Thyroid gland (tissue), 4 donors: Measurements from ENCODE around the gene DGKA. TPM values are rescaled to one million over a fixed set of nuclear protein-coding genes. Genes with fewer than 3 reads are reported as not detected.
"Not testable (repeated sequence)": the region's sequence is repeated elsewhere in the genome, so short reads cannot be mapped to it uniquely, and the experiment has no call there.

Source experiments
- DNase-seq, 2 donors: peaks; one replicate each; pipeline ENCODE4 v3.0.0-alpha.2; 2019
- H3K27ac ChIP-seq, 3 donors: fragments of 200-600 bp; sonication (generic); 1 replicate in 2 of 3; 2 replicates in 1 of 3; pipeline ENCODE4 v1.5.1; 2016 to 2019; ENCODE audit warnings: mild to moderate bottlenecking in 1 of 3, moderate library complexity in 1 of 3
- H3K27me3 ChIP-seq: fragments of 200-600 bp; sonication (generic); one replicate; pipeline ENCODE4 v1.5.1; 2019
- H3K36me3 ChIP-seq, 2 donors: fragments of 200-600 bp; sonication (generic); one replicate each; pipeline ENCODE4 v1.5.1; 2016 to 2019
- H3K4me1 ChIP-seq, 2 donors: fragments of 200-600 bp; sonication (generic); one replicate each; pipeline ENCODE4 v1.5.1; 2017 to 2019
- H3K4me3 ChIP-seq, 3 donors: fragments of 200-600 bp; sonication (generic); replicated peaks in 1 of 3; 1 replicate in 2 of 3; 2 replicates in 1 of 3; pipeline ENCODE4 v1.5.1; 2016; ENCODE audit warnings: mild to moderate bottlenecking in 1 of 3
- H3K9me3 ChIP-seq: fragments of 200-600 bp; sonication (generic); one replicate; pipeline ENCODE4 v1.5.1; 2017
- POLR2A ChIP-seq, 2 donors: fragments of 450-650 bp; IDR thresholded peaks; one replicate each; pipeline ENCODE4 v1.6.1; 2017; ENCODE audit warnings: antibody characterized with exemption in 2 of 2, mild to moderate bottlenecking in 2 of 2, moderate library complexity in 1 of 2
- WGBS, 2 donors: methylation state at CpG; one replicate each; pipeline ENCODE4 v1.1.5; 2017; 5-methylcytosine and 5-hydroxymethylcytosine counted together
- intact Hi-C: fragments of 100-400 bp; cut with DNase I; formaldehyde crosslinking; loops from one replicate; pipeline ENCODE4 v1.15.1; 2023
- total RNA-seq, 4 donors: library from RNA; depleted of rRNA; stranded (reverse); fragments of >200 nt; gene quantifications; one replicate each; pipeline ENCODE4 v1.2.3, GENCODE V29; 2016
- TF ChIP-seq, protein P1 (sequence below), 6 experiments: fragments of 200-600 bp in 3 of 6; fragments of 450-650 bp in 3 of 6; sonication (generic) in 3 of 6; IDR thresholded peaks; one replicate each; pipeline ENCODE4 v1.5.1; 2016 to 2019; ENCODE audit warnings: antibody characterized with exemption in 6 of 6, mild to moderate bottlenecking in 2 of 6, inconsistent platforms in 1 of 6, moderate library complexity in 1 of 6

Gene DGKA
- total RNA-seq, 4 donors from 2014 or later, result 20.6 to 55.9 (median 28.7) TPM

DNA sequence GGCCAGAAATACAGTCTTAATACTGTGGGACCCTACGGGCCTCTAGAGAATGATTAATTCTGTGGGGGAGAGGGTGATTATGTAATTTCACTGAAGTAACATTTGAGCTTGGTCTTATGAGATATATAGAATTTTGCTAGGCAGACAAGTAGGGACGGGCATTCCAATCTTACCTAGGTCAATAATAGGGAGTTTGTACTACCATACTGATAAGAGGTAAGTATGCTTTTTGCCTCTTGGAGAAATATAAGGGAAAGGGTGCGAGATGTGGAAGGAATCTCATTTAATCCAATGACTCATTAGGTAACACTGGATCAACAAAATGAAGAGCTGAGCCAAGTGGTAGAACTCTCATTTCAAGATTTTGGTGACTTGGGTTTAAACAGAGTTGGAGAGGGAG, 48.1 kb downstream of the DGKA start:
- Histone ChIP-seq H3K27ac (no peak overlapping the region), H3K27me3 (no peaks in the 10 kb centered on the region), H3K4me1 (peaks cover 7 to 15% of the 10 kb centered on the region in 2 donors), H3K9me3 (no peaks in the 10 kb centered on the region), H3K36me3 (peaks cover 3 to 14% of the 10 kb centered on the region in 2 donors), H3K4me3 (no peak overlapping the region)
- WGBS, 2 donors, result 97 to 98% methylated on average over 3 of the region's 3 CpGs
- intact Hi-C loops, result no loop called here
- no peak for TF ChIP-seq POLR2A (IDR thresholded peaks at IDR 0.05)
- TF ChIP-seq, protein P1, sequence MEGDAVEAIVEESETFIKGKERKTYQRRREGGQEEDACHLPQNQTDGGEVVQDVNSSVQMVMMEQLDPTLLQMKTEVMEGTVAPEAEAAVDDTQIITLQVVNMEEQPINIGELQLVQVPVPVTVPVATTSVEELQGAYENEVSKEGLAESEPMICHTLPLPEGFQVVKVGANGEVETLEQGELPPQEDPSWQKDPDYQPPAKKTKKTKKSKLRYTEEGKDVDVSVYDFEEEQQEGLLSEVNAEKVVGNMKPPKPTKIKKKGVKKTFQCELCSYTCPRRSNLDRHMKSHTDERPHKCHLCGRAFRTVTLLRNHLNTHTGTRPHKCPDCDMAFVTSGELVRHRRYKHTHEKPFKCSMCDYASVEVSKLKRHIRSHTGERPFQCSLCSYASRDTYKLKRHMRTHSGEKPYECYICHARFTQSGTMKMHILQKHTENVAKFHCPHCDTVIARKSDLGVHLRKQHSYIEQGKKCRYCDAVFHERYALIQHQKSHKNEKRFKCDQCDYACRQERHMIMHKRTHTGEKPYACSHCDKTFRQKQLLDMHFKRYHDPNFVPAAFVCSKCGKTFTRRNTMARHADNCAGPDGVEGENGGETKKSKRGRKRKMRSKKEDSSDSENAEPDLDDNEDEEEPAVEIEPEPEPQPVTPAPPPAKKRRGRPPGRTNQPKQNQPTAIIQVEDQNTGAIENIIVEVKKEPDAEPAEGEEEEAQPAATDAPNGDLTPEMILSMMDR (IDR thresholded peaks at IDR 0.05), result no peak
- no peak for DNase-seq

DNA sequence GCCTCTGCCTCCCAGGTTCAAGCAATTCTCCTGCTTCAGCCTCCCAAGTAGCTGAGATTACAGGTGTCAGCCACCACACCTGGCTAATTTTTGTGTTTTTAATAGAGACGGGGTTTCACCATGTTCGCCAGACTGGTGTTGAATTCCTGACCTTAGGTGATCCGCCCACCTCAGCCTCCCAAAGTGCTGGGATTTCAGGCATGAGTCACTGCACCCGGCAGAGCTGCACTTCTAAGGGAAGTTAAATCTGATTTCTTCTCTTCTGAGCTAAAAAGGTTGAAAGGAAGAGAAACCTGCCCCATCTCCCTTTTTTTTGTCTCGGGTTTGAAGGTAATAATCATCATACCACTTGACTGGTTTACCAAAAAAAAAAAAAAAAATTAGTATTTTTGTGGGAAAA, 50.9 kb downstream of the DGKA start:
- H3K4me1 ChIP-seq, H3K4me3 ChIP-seq, H3K9me3 ChIP-seq, intact Hi-C loops, H3K27me3 ChIP-seq, H3K27ac ChIP-seq, DNase-seq: not testable (repeated sequence)
- H3K36me3 ChIP-seq, result peaks cover 16 to 27% of the 10 kb centered on the region in 2 donors
- 86 to 89% methylated on average over 5 of the region's 5 CpGs for WGBS, 2 donors

DNA sequence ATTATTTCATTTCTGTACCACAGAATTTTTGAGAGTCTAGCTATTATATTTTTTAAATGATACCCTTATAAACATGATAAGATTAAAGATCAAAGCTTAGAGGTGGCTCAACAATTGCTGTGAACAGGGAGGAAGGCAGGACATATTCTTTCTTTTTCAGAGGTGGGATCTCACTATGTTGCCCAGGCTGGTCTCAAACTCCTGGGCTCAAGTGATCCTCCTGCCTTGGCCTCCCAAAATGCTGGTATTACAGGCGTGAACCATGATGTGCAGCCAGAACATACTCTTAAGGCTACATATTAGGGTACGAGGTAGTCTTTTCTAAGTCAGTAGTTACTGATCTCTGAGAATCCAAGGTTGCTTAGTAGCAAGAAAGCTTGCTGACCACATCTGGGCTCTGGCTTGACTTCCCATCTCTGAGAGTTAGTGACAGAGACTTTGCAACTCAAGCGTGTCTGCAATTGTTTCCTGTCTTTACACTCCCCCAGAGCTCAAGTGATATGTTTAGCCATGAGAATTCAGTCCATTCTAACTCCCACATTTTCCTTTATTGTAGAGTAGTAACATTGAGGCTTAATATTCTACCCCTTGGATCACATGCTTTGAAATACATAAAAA, 51.5 kb downstream of the DGKA start:
- no peaks in the 10 kb centered on the region for H3K27me3 ChIP-seq
- H3K9me3 ChIP-seq, result no peaks in the 10 kb centered on the region
- no peak for DNase-seq
- H3K4me1 ChIP-seq, result no peaks in the 10 kb centered on the region
- 70 to 79% methylated on average over 3 of the region's 3 CpGs for WGBS, 2 donors
- intact Hi-C loops, result no loop called here
- no peak for TF ChIP-seq POLR2A (IDR thresholded peaks at IDR 0.05)
- TF ChIP-seq, protein P1 (IDR thresholded peaks at IDR 0.05), result no peak
- H3K36me3 ChIP-seq, result peaks cover 21 to 32% of the 10 kb centered on the region in 2 donors
- no peak overlapping the region for H3K4me3 ChIP-seq
- H3K27ac ChIP-seq, result no peak overlapping the region

DNA sequence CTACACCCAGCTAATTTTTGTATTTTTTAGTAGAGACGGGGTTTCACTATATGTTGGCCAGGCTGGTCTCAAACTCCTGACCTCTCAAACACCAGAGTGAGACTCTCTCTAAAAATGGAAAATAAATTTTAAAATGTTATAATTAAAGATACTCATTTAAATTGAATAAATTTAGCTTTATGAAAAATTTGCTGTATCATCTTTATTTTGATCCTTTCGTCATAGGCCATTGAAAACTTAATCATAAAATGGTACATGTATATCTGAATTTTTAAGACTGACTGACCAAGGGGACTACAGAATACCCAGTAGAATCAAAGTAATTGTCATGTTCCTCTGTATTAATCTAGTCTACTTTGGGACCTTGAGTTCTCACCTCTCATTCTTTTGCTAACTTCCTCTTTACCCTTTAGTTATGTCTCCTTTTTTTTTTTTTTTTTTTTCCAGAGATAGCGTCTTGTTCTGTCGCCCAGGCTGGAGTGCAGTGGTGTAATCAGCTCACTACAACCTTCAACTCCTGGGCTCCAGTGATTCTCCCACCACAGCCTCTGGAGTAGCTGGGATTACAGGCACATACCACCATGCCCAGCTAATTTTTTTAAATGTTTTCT, 52.4 kb downstream of the DGKA start:
- H3K36me3 ChIP-seq, result peaks cover 28 to 40% of the 10 kb centered on the region in 2 donors
- TF ChIP-seq, protein P1 (IDR thresholded peaks at IDR 0.05), result no peak
- TF ChIP-seq POLR2A (IDR thresholded peaks at IDR 0.05), result no peak

DNA sequence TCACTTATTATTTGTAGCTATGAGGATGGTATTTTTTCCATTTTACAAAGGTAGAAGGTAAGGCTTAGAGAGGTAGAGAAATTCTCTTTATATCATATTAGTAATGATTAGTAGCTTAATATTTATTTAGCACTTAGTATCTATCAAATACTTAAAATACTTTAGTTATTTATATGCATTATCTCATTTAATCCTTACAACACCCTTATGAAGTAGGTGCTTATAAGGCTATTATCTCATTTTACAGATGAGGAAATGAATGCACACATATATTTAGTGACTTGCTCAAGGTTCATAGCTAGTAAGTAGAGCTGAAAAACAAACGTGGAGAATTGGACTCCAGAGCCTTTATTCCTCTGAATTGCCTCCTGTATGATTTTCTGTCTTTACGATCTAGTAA, 53.9 kb downstream of the DGKA start:
- Histone ChIP-seq H3K9me3 (no peaks in the 10 kb centered on the region), H3K27me3 (no peaks in the 10 kb centered on the region), H3K4me3 (no peak overlapping the region), H3K36me3 (peaks cover 30 to 53% of the 10 kb centered on the region in 2 donors), H3K4me1 (no peaks in the 10 kb centered on the region), H3K27ac (no peak overlapping the region)
- TF ChIP-seq POLR2A (IDR thresholded peaks at IDR 0.05), result no peak
- TF ChIP-seq, protein P1 (IDR thresholded peaks at IDR 0.05), result no peak
- intact Hi-C loops, result no loop called here
- WGBS, 2 donors, result 71 to 84% methylated on average over 2 of the region's 2 CpGs
- DNase-seq, result no peak

More for the DNA sequence above, 52.4 kb downstream of the DGKA start:
- H3K4me3 ChIP-seq, result no peak overlapping the region
- WGBS, 2 donors, result 80 to 95% methylated on average over 4 of the region's 4 CpGs
- H3K27me3 ChIP-seq, result no peaks in the 10 kb centered on the region
- no peaks in the 10 kb centered on the region for H3K4me1 ChIP-seq
- intact Hi-C loops, result no loop called here
- H3K27ac ChIP-seq, result no peak overlapping the region
- no peaks in the 10 kb centered on the region for H3K9me3 ChIP-seq
- DNase-seq, result no peak
